Ascending aorta (tissue), 2 donors: Measurements from ENCODE around the gene FOXL3. TPM values are rescaled to one million over a fixed set of nuclear protein-coding genes. Genes with fewer than 3 reads are reported as not detected.

Experiments used
- DNase-seq, 2 donors: peaks; one replicate each; pipeline ENCODE4 v3.0.0-alpha.2; 2019; ENCODE audit warnings: low spot score in 2 of 2
- H3K27ac ChIP-seq, 2 donors: fragments of 200-600 bp; sonication (generic); one replicate each; pipeline ENCODE4 v1.5.1; 2016 to 2017; ENCODE audit warnings: mild to moderate bottlenecking in 1 of 2
- H3K27me3 ChIP-seq: fragments of 200-600 bp; sonication (generic); one replicate; pipeline ENCODE4 v1.5.1; 2017
- H3K36me3 ChIP-seq, 2 donors: fragments of 200-600 bp; sonication (generic); one replicate each; pipeline ENCODE4 v1.5.1; 2016
- H3K4me1 ChIP-seq, 2 donors: fragments of 200-600 bp; sonication (generic); one replicate each; pipeline ENCODE4 v1.5.1; 2016 to 2017; ENCODE audit warnings: mild to moderate bottlenecking in 1 of 2
- H3K4me3 ChIP-seq, 2 donors: fragments of 200-600 bp; sonication (generic); one replicate each; pipeline ENCODE4 v1.5.1; 2016 to 2017; ENCODE audit warnings: mild to moderate bottlenecking in 1 of 2
- H3K9me3 ChIP-seq, 2 donors: fragments of 200-600 bp; sonication (generic); one replicate each; pipeline ENCODE4 v1.5.1; 2016
- intact Hi-C: fragments of 100-400 bp; cut with DNase I; formaldehyde crosslinking; loops from one replicate; pipeline ENCODE4 v1.15.1; 2023
- total RNA-seq: library from RNA; depleted of rRNA; stranded (reverse); fragments of >200 nt; gene quantifications from one replicate; pipeline ENCODE4 v1.1.0, GENCODE V29; 2016
- TF ChIP-seq, protein P1 (sequence below), 3 experiments: fragments of 200-600 bp in 2 of 3; fragments of 450-650 bp in 1 of 3; sonication (generic) in 2 of 3; IDR thresholded peaks; one replicate each; pipeline ENCODE4 v1.5.1; 2016 to 2019; ENCODE audit warnings: antibody characterized with exemption in 3 of 3, mild to moderate bottlenecking in 1 of 3, moderate library complexity in 1 of 3

Gene FOXL3
- total RNA-seq, 1 donor from 2014 or later, result not detected

DNA sequence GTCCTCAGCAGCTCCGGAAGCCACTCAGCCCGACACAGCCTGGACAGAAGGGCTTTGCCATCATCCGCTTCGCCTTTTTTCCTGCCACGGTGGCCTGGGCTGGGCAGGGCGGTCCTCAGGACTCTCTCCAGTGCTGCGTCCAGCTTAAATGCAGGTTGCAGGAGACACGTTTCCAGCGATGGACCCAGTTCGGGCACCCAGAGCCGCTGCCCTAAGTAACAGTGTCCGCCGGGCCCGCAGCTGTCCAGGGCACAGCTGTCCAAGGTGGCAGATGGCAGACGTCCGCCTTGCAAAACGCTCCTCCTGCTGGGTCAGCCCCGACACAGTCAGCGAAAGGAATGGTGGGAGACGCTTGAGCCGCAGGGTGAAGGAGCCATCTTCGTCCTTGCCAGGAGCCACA, 37.0 kb upstream of the FOXL3 start:
- Histone ChIP-seq H3K4me1 (no peaks in the 10 kb centered on the region), H3K36me3 (peaks cover 77 to 88% of the 10 kb centered on the region in 2 donors), H3K27me3 (no peaks in the 10 kb centered on the region), H3K9me3 (no peaks in the 10 kb centered on the region), H3K4me3 (no peak overlapping the region), H3K27ac (no peak overlapping the region)
- no peak for DNase-seq
- TF ChIP-seq, protein P1, sequence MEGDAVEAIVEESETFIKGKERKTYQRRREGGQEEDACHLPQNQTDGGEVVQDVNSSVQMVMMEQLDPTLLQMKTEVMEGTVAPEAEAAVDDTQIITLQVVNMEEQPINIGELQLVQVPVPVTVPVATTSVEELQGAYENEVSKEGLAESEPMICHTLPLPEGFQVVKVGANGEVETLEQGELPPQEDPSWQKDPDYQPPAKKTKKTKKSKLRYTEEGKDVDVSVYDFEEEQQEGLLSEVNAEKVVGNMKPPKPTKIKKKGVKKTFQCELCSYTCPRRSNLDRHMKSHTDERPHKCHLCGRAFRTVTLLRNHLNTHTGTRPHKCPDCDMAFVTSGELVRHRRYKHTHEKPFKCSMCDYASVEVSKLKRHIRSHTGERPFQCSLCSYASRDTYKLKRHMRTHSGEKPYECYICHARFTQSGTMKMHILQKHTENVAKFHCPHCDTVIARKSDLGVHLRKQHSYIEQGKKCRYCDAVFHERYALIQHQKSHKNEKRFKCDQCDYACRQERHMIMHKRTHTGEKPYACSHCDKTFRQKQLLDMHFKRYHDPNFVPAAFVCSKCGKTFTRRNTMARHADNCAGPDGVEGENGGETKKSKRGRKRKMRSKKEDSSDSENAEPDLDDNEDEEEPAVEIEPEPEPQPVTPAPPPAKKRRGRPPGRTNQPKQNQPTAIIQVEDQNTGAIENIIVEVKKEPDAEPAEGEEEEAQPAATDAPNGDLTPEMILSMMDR (IDR thresholded peaks at IDR 0.05), result no peak
- intact Hi-C loops, result no loop called here

DNA sequence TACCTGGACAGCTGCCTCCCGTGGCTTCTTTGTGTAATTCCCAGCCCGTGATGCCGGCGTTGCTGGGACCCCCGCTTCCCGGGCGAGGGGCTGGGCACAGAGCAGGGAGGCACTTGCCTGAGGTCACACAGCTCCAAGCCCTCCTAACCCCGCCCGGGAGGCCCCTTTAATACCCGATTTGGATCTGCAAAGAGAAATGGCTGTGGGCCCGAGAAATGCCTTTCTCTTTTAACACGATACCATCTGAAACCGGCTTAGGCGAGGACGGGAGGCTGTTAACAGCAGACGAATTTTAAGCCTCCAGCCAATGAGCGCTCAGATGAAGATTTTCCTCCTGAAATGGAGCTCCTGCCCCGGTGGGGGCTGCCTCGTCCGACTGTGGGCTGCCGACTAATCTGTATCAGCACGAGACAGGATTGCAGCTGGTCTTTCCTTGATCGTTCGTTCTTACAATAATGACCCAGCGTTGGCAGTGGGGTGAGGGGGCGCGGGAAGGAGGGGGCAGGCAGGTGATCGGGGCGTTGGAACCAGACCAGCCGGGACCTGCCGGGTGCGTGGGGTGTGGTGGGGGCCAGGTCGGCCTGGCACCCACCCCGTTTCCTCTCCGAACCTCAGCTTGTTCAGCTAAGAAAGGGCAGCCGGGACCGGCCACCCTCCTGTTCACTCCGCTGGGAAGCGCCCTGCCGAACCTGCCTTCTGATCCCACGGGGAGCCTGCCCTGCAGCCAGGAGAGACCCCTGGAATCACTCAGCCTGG, 36.2 kb upstream of the FOXL3 start:
- DNase-seq, result no peak
- intact Hi-C loops, result no loop called here
- H3K36me3 ChIP-seq, result peaks cover 74 to 85% of the 10 kb centered on the region in 2 donors
- no peak overlapping the region for H3K27ac ChIP-seq
- no peak overlapping the region for H3K4me3 ChIP-seq
- no peaks in the 10 kb centered on the region for H3K4me1 ChIP-seq
- no peaks in the 10 kb centered on the region for H3K9me3 ChIP-seq
- H3K27me3 ChIP-seq, result no peaks in the 10 kb centered on the region
- TF ChIP-seq, protein P1 (IDR thresholded peaks at IDR 0.05), result no peak

GRCh38 chr7:254337-255037, 35.5 kb upstream of the FOXL3 start:
- H3K27ac ChIP-seq, result no peak overlapping the region
- DNase-seq, result no peak
- H3K4me3 ChIP-seq, result no peak overlapping the region
- peaks cover 76 to 85% of the 10 kb centered on the region in 2 donors for H3K36me3 ChIP-seq
- intact Hi-C loops, result no loop called here
- H3K4me1 ChIP-seq, result no peaks in the 10 kb centered on the region
- TF ChIP-seq, protein P1 (IDR thresholded peaks at IDR 0.05), result no peak
- no peaks in the 10 kb centered on the region for H3K9me3 ChIP-seq
- H3K27me3 ChIP-seq, result no peaks in the 10 kb centered on the region

GRCh38 chr7:255038-255435, 34.9 kb upstream of the FOXL3 start:
- H3K36me3 ChIP-seq, result peaks cover 76 to 85% of the 10 kb centered on the region in 2 donors
- DNase-seq, result no peak
- intact Hi-C loops, result no loop called here

GRCh38 chr7:255721-256361, 34.1 kb upstream of the FOXL3 start:
- H3K27me3 ChIP-seq, result no peaks in the 10 kb centered on the region
- H3K4me1 ChIP-seq, result no peaks in the 10 kb centered on the region
- no peak overlapping the region for H3K4me3 ChIP-seq
- TF ChIP-seq, protein P1 (IDR thresholded peaks at IDR 0.05), result no peak
- intact Hi-C loops, result no loop called here
- no peaks in the 10 kb centered on the region for H3K9me3 ChIP-seq
- H3K36me3 ChIP-seq, result peaks cover 76 to 85% of the 10 kb centered on the region in 2 donors
- DNase-seq, result no peak
- H3K27ac ChIP-seq, result no peak overlapping the region

More at GRCh38 chr7:255038-255435, 34.9 kb upstream of the FOXL3 start:
- Histone ChIP-seq H3K9me3 (no peaks in the 10 kb centered on the region), H3K27me3 (no peaks in the 10 kb centered on the region), H3K27ac (no peak overlapping the region), H3K4me3 (no peak overlapping the region), H3K4me1 (no peaks in the 10 kb centered on the region)
- TF ChIP-seq, protein P1 (IDR thresholded peaks at IDR 0.05), result no peak
